ENCODE measurements around the gene RPTOR. TPM values are rescaled to one million over a fixed set of nuclear protein-coding genes. Genes with fewer than 3 reads are reported as not detected.
"Not testable (repeated sequence)": the region's sequence is repeated elsewhere in the genome, so short reads cannot be mapped to it uniquely, and the experiment has no call there.

Gene RPTOR, protein sequence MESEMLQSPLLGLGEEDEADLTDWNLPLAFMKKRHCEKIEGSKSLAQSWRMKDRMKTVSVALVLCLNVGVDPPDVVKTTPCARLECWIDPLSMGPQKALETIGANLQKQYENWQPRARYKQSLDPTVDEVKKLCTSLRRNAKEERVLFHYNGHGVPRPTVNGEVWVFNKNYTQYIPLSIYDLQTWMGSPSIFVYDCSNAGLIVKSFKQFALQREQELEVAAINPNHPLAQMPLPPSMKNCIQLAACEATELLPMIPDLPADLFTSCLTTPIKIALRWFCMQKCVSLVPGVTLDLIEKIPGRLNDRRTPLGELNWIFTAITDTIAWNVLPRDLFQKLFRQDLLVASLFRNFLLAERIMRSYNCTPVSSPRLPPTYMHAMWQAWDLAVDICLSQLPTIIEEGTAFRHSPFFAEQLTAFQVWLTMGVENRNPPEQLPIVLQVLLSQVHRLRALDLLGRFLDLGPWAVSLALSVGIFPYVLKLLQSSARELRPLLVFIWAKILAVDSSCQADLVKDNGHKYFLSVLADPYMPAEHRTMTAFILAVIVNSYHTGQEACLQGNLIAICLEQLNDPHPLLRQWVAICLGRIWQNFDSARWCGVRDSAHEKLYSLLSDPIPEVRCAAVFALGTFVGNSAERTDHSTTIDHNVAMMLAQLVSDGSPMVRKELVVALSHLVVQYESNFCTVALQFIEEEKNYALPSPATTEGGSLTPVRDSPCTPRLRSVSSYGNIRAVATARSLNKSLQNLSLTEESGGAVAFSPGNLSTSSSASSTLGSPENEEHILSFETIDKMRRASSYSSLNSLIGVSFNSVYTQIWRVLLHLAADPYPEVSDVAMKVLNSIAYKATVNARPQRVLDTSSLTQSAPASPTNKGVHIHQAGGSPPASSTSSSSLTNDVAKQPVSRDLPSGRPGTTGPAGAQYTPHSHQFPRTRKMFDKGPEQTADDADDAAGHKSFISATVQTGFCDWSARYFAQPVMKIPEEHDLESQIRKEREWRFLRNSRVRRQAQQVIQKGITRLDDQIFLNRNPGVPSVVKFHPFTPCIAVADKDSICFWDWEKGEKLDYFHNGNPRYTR (N-terminal part only)
- 13.6 and 15.9 TPM in 2 replicates for polyA plus RNA-seq (2014; cell fraction: cytosol; rRNA removed)
- polyA plus RNA-seq (2014; cell fraction: nucleus; rRNA removed): 11.6 and 18.6 TPM in 2 replicates

DNA sequence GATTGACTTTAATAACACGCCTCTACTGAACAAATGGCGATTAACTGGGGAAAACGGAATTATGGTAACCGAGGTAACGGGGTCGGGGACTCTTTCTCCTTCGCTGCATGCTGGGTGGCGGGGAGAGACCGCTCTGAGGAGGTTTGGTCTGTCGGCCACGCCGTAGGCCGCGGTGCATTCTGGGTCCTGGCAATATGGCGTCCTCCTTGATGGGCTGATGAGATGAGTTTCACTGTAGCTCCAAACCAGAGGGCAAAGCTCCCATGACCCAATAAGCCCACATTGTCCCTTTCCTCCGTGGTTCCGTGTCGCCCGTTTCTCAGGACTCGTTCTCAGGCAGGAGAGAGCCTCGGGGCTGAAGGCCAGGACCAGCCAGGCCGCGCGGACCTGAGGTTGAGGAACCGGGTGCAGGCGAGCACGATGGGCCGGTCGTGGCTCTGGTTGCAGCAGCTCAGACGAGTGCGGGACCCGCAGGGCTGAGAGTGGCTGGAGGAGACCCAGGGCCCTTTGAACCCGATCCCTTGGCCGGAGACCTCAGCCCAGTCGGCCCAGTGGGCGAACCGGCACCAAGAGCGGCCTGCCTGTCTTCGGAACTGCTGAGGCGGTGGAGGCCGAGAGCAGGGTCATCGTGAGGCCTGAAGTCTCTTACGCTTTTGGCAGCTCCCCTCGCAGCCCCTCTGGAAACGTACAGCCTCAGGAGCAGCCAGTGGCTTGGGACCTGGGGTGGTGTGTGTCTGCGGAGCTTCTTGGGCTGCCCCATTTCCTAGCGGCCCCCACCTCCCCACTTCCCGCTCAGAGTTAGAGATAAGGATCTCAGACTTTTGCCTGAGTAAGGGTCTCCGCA is at the start of gene RPTOR:
Gene RPTOR (plus strand): TSS at position 184 of the 844 bp plus-strand sequence. CDS start 792 bp downstream, outside the sequence.
- peak; percentile 93 for DNase-seq (ENCODE audit: low spot score)

DNA sequence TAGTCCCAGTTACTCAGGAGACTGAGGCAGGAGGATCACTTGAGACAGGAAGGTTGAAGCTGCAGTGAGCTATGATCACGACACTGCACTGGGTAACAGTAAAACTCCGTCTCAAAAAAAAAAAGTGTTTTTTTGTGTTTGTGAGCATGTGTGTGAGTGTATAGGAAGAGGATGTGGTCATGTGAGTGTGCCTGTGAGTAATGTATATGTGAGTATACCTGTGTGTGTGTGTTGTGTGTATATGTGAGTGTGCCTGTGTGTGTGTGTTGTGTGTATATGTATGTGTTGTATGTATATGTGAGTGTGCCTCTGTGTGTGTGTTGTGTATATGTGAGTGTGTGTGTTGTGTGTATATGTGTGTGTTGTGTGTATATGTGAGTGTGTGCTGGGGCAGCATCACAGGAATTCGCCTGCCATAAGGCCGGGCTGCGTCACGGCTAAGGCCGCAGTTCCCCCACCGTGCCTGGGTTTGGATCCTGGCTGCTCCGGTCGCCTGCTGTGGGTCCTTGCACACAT is 46.9 kb upstream of the RPTOR start:
- no peak for DNase-seq (ENCODE audit: low spot score)

DNA sequence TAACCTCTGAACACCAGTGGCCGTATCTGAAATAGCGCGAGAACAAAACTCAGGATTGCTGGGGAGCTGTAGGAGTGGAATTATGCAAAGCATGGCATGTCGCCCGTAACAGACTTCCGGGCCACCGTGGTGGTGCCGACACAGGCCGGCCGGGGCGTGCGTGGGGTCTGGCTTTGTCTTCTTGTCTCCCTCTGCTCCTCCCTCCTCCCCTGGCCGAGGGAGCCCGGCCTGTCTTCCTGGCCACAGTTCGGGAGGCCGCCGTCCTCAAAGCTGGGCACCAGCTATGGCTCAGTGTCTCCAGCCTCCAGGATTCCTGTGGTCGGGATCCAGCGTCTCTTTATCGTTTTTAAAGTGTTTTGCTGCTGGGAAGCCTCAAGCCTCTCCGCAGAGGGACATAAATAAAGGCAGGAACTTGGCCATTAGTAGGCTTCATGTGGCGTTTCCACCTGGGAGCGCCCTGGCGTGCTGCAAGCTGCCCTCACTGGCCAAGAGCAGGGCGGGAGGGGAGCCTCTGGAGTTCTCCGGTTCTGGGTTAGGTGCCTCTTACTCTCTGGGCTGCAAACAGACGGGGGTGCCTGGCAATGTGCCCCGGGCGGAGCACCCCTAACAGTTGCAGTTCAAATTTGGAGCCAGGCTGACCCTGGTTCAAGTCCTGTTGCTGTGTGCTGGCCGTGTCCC is 46.3 kb upstream of the RPTOR start:
- peak; percentile 79 for DNase-seq (ENCODE audit: low spot score)

DNA sequence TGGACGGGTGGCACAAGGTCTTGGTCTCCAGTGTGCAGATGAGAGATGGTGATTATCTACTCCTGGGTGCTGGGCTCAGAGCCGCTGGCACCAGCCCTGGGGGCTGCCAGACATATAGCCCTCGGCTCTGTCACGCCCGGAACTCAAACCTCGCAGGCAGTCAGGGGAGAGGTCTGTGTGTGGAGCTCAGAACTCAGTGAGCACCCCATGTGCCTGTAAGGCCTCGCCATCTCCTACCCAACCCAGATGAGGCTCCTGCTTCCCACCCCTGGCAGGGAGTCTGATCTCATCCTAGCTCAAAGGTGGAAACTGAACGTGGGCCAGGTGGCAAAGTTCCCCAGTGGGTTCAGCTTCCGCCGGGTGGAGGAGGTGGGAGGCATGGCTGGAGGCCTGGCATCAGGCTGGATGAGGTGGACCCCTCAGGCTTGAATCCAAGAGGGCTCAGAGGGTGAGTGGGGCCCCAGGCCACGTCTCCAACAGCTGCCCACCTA is 45.7 kb upstream of the RPTOR start:
- DNase-seq (ENCODE audit: low spot score): no peak

DNA sequence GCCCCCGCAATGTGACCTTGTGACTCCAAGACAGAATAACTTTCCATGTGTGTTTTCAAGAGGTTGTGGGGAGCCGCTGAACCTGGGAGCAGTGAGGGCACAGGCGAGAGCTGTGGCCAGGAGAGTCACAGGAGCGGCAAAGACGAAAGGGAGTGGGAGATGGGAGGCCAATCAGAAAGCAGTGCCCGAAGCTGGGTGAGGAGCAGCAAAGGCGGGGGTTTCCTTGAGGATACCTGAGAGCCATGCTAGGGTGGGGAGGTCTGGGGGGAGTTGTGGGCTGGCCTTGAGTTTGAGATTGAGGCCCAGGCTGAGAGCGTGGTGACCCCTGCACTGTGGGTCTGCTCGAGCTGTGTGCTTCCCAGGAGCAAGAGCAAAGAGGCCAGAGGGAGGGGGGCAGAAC is 45.1 kb upstream of the RPTOR start:
- no peak for DNase-seq (ENCODE audit: low spot score)

DNA sequence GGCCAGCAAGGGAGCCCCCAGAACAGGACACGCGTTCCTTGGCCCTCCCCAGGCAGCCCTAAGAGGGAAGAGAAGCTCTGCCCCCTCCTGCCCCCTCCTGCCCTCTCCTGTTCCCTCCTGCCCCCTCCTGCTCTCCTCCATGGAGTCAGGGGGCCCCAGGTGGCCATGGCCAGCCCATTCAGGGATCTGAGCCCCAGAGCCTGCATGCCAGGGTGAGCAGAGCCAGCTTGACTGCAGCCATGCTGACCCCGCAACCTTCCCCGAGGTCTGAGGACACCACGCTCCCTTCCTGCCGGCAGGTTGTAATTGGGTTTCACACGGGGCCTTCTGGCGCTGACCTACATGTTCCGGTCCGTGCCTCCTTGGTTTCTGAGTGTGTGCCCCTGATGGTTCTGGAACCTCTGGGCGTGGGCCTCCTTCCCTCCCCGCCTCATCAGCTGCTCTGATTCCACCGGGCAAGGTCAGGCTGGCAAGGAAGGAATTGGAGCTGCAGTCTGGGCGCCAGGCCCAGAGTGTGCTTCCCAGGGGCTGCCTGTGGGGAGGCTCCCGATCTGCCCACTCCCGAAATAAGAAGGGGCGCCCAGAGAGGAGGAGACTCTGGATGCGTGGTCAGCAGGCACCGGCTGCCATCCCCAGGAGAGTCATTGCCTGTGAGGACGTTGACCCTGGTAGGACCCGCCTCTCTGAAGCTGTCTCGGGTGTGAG is 44.5 kb upstream of the RPTOR start:
- no peak for DNase-seq (ENCODE audit: low spot score)

DNA sequence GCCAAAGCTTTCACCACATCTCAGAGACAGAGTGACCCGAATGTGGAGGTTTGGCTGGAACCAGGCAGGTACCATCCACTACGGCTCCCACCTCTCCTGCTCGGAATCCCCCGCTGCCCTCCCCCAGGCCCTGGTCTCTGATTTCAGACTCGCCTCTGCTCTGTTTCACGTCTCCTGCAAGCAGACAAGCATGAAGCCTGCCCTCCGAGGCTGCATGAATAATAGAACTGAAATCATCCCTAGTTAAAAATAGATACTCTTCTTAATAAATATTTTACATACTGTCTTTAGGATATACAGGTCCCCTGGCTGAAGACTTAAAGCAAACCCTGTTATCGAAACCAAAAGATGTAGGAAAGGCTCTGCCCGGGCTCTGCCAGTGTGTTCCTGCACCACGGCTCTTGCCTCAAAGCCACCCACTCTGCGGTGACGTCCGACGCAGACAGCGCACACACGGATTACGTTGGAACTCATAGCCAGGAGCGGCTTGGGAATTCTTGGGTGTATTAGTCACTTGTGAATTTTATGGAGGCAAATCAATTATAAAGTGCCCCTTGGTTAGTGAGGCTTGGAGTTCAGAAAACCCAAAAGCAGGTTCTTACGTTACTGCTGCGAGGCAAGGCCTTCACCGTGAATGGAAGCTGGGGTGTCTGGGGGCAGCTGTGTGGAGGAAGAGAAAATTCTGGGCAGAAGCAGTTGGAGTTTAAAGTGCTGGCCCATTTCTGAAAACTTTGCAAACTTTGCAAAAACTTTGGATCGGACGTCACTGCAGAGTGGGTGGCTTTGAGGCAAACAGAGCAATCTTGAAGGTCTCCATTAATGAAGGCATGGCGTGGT is 42.7 kb upstream of the RPTOR start:
- no peak for DNase-seq (ENCODE audit: low spot score)

DNA sequence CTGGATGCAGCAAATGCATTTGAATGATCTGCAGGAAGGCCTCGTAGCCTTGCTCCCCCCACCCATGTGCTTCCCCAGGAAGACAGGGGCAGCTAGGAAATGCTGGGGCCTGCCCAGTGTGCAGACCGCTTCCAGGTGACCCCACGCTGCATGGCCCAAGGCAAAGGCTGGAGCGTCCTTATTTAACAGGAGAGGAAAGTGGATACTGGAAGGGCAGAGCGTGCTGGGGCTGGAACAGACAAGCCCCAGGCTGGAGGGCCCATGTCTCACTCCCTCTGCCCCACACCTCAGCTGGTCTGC is 42.1 kb upstream of the RPTOR start:
- no peak for DNase-seq (ENCODE audit: low spot score)

DNA sequence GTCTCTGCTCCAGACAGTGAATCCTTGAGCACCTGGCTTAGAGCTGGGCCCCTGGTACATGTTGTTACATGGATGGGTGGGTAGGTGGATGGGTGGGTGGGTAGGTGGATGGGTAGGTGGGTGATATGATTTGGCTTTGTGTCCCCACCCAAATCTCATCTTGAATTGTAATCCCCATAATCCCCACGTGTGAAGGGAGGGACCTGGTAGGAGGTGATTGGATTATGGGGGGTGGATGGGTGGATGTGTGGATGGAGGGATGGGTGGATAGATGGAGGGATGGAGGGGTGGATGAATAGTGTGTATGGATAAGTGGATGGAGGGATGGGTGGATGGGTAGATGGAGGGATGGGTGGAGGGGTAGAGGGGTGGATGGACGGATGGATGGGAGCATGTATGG is 41.6 kb upstream of the RPTOR start:
- no peak for DNase-seq (ENCODE audit: low spot score)

DNA sequence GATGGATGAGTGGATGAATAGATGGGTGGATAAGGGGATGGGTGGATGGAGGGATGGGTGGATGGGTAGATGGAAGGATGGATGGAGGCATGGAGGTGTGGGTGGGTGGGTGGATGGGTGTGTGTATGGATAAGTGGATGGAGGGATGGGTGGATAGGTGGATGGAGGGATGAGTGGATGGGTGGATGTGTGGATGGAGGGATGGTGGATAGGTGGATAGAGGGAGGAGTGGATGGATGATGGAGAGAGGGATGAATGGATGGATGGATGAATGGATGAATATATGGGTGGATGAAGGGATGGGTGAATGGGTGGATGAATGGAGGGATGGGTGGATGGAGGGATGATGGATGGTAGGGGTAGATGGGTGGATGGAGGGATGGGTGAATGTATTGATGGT is 40.7 kb upstream of the RPTOR start:
- DNase-seq (ENCODE audit: low spot score): no peak

DNA sequence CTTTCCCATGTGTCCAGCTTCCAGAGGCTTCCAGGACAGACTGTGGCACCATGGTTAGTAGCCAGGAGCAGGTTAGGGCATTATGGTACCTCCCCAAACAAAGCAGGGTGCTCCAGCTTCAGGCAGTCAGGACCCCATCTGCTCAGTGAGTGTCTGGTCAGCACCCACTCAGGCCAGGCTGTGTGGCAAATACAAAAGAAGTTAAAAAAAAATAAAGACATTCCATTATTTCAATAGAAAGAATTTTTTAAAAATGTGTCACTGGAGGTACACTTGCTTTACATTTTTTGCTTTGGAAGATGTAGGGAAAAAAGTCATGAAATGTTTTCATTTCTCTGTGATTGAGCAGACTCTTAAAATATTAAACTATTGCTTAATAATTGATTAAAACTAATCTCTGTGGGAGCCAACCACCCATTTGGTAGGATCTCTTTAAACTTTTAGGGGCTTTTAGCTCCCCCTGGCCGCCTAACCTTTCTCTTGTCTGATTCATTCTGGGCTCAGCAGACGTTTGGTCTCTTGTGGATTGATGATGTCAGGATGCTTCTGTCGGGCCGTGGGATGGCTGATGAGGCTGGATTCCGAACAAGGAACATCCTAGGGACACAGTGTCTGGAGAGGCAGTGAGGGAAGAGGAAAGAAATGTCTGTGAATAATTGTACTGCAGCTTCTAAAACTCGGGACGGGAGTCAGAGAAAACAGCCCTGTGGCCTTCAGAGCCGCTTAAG is 39.8 kb upstream of the RPTOR start:
- DNase-seq (ENCODE audit: low spot score): no peak

DNA sequence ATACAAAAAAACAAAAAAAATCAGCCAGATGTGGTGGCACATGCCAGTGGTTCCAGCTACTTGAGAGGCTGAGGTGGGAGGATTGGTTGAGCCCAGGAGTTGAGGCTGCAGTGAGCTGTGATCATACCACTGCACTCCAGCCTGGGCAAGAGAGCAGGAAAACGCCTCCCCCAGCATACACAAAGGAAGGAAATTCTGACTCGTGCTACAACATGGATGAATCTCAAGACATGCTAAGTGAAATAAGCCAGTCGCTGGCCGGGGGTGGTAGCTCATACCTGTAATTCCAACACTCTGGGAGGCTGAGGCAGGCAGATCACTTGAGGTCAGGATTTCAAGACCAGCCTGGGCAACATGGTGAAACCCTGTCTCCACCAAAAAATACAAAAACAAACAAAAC is 37.5 kb upstream of the RPTOR start:
- not testable (repeated sequence) for DNase-seq (ENCODE audit: low spot score)

DNA sequence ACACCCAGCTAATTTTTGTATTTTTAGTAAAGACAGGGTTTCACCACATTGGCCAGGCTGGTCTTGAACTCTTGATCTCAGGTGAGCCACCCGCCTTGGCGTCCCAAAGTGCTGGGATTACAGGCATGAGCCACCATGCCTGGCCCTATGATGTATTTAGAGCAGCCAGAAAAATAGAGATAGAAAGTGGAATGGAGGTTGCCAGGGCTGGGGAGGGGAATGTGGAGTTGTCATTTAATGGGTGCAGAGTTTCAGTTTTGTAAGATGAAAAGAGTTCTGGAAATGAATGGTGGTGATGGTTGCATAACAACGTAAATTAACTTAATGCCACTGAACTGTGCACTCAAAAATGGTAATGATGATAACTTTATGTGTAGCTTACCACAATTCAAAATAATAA is 36.7 kb upstream of the RPTOR start:
- no peak for DNase-seq (ENCODE audit: low spot score)

DNA sequence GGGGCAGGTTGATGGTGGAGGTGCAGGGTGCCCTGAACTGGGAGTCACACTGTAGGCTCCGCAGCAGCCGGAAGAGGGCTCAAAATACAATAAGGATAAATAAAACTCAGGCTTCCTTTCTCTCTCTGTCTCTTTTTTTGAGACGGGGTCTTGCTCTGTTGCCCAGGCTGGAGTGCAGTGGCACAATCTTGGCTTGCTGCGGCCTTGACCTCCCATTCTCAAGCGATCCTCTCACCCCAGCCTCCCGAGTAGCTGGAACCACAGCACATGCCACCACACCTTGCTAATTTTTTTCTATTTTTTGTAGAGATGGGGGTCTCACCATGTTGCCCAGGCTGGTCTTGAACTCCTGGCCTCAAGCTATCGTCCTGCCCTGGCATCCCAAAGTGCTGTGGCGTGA is 35.3 kb upstream of the RPTOR start:
- no peak for DNase-seq (ENCODE audit: low spot score)

DNA sequence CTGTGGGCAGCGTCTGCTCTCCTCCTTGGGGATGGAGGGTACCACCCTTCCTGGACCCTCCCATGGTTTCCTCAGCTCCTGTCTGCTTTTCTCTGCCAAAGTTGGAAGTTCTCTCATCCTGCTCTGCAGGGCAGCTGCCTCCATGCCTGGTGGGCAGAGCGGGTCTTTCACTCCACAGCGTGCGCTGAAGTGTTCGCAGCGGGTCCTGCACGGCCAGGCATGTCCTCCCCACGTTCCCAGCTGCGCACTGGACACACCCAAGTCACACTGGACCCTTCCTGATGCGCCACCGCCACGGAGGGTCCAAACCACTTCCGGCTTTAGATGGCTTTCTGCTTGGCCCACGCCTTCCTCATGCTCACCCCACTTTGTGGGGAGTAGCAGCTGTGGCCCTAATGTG is 34.5 kb upstream of the RPTOR start:
- DNase-seq (ENCODE audit: low spot score): no peak

DNA sequence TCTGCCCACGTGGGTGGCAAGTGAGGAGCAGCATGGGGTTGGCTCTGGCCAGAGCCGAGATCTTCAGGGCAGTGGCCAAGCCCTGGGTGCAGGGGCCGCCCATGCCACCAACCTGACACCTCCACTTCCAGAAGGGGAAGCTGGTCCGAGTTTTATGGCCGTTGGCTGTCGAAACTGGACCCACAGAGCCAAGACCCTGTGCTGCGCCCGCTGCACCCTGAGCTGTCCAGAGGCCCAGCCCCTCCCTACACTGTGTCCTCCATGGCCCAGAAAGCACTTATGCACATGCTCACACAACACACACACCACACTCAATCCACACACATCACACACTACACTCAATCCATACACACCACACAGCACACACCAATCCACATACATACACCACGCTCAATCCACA is 33.9 kb upstream of the RPTOR start:
- DNase-seq (ENCODE audit: low spot score): no peak

DNA sequence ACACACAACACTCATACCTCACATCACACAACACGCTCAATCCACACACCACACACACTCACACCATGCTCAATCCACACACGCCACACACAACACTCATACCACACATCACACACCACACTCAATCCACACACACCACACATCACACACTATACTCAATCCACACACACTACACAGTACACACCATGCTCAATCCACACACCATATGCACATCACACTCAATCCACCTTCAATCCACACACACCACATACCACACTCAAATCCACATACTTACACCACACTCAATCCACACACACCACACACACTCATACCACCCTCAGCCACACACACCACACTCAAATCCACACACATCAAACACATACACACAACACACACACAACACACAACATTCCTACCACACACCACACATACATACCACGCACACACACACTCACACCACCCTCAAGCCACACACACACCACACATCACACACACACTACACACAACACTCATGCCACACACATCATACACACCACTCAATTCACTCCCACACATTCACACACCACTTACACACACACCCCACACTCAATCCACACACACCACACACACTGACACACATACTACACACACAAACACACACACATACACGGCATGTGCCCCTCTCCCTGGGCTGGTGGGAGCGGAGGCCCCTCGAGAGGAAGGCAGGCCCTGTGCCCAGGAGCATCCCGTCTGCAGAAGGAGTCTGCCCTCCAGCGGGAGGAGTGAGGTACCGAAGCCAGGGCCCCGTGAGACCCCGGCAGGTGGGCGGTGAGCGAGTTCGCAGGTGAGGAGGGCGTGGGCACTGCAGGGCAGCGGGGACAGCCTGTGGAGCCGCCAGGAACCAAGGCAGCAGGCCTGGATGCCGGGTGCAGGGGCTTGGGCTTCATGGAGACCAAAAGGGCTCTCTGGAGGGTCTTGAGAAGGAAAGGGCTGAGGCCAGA is 33.1 kb upstream of the RPTOR start:
- DNase-seq (ENCODE audit: low spot score): no peak

Data from SK-N-DZ (cell line).